HUES6 (cell line): ENCODE measurements around the gene ANGPTL7.

ENCODE experiments used
- H3K27ac ChIP-seq: 2 replicates; pipeline ENCODE4 v1.7.0; 2013; ENCODE audit warnings: low read depth, mild to moderate bottlenecking, low read length, inconsistent platforms
- H3K27me3 ChIP-seq: 2 replicates; pipeline ENCODE4 v1.6.1; 2013; ENCODE audit warnings: low read length; ENCODE audit not compliant: control insufficient read depth, insufficient read depth
- H3K36me3 ChIP-seq: 2 replicates; pipeline ENCODE4 v1.6.1; 2013; ENCODE audit warnings: low read length; ENCODE audit not compliant: control insufficient read depth, insufficient read depth
- H3K4me1 ChIP-seq: 2 replicates; pipeline ENCODE4 v1.6.1; 2013; ENCODE audit warnings: low read length; ENCODE audit not compliant: control insufficient read depth, insufficient read depth
- H3K4me3 ChIP-seq: 2 replicates; pipeline ENCODE4 v1.5.1; 2013; ENCODE audit warnings: low read depth, low read length
- H3K9ac ChIP-seq: one replicate; pipeline ENCODE4 v1.6.1; 2013; ENCODE audit warnings: mild to moderate bottlenecking, low read length
- H3K9me3 ChIP-seq: 2 replicates; pipeline ENCODE4 v1.6.1; 2013; ENCODE audit warnings: low read depth, low read length; ENCODE audit not compliant: control insufficient read depth, insufficient read depth

ANGPTL7 gene

DNA sequence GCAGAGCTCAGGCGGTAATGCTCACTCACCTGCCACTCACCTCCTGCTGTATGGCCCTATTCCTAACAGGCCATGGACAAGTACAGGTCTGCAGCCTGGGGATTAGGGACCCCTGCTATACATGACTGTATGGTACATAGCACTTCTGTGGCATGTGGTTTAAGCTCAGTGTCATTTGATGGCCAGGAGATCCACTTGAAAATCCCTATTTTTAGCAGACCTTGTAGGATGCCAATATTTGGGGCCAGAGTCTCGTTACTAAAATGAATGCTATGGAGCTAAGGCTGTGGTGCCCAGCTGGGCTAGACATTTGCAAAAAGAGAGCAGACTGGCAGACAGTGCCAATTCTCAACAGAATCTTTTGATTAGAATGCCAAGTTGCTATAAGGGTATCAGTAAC lies 1.7 kb upstream of the ANGPTL7 start:
- Histone ChIP-seq H3K36me3 (peaks cover 45% of the 10 kb centered on the region), H3K9ac (no peak overlapping the region), H3K27me3 (no peaks in the 10 kb centered on the region), H3K4me3 (no peak overlapping the region), H3K9me3 (no peaks in the 10 kb centered on the region), H3K4me1 (no peaks in the 10 kb centered on the region), H3K27ac (no peak overlapping the region)

GRCh38 chr1:11187931-11188330 lies 1.2 kb upstream of the ANGPTL7 start:
- Histone ChIP-seq H3K27ac (no peak overlapping the region), H3K36me3 (peaks cover 44% of the 10 kb centered on the region), H3K4me3 (no peak overlapping the region), H3K27me3 (no peaks in the 10 kb centered on the region), H3K4me1 (no peaks in the 10 kb centered on the region), H3K9ac (no peak overlapping the region), H3K9me3 (no peaks in the 10 kb centered on the region)

DNA sequence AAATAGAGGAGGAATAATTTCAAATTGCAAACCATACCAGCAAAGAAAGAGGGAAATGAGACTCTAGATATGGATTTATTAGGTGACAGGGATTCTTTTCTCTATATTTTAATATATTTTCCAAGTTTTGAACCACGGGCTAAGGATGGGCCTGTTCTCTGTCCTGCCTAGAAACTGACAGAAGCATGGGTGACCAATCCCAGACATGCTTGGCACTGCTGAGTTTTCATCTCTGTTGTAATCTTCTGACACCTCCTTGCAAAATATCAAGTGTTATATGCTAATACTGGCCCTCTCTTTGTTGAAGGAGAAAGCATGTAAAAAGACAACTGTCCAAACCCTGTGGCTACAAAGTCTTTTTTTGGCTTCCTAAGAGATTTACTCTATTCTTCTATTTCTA lies 774 bp upstream of the ANGPTL7 start:
- H3K9ac ChIP-seq, result no peak overlapping the region

DNA sequence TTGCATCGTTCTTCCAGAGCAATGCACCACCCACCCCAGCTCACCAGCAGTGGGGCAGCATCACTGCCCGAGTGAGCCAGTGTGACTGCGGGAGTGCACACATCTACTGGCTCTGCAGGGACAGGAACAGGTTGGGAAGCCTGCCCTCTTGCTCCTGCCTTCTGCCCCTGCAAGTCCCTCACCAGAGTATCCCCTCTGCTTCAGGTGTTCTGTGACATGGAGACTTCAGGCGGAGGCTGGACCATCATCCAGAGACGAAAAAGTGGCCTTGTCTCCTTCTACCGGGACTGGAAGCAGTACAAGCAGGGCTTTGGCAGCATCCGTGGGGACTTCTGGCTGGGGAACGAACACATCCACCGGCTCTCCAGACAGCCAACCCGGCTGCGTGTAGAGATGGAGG lies 4.2 kb downstream of the ANGPTL7 start:
- Histone ChIP-seq H3K36me3 (peaks cover 83% of the 10 kb centered on the region), H3K9ac (no peak overlapping the region), H3K4me1 (no peaks in the 10 kb centered on the region)

More for the DNA sequence above, 774 bp upstream of the ANGPTL7 start:
- no peak overlapping the region for H3K27ac ChIP-seq
- H3K27me3 ChIP-seq, result no peaks in the 10 kb centered on the region
- no peak overlapping the region for H3K4me3 ChIP-seq
- no peaks in the 10 kb centered on the region for H3K9me3 ChIP-seq
- H3K36me3 ChIP-seq, result peaks cover 47% of the 10 kb centered on the region
- H3K4me1 ChIP-seq, result no peaks in the 10 kb centered on the region

DNA sequence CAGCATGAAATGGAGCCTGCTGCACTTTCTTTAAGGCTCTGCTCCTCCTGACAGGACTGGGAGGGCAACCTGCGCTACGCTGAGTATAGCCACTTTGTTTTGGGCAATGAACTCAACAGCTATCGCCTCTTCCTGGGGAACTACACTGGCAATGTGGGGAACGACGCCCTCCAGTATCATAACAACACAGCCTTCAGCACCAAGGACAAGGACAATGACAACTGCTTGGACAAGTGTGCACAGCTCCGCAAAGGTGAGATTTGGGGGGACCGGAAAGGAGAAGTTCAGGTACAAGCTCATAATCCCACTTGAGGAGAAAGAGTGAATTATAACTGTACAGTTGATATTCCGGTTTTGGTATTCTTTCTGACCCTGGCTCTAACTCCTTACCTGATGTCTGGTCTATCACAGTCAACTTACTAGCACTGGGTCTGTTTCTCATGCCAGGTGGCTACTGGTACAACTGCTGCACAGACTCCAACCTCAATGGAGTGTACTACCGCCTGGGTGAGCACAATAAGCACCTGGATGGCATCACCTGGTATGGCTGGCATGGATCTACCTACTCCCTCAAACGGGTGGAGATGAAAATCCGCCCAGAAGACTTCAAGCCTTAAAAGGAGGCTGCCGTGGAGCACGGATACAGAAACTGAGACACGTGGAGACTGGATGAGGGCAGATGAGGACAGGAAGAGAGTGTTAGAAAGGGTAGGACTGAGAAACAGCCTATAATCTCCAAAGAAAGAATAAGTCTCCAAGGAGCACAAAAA lies 5.4 kb downstream of the ANGPTL7 start:
- Histone ChIP-seq H3K4me1 (no peaks in the 10 kb centered on the region), H3K36me3 (peaks cover 92% of the 10 kb centered on the region), H3K27me3 (no peaks in the 10 kb centered on the region), H3K9ac (no peak overlapping the region), H3K9me3 (no peaks in the 10 kb centered on the region), H3K27ac (no peak overlapping the region), H3K4me3 (no peak overlapping the region)

More for the DNA sequence above, 4.2 kb downstream of the ANGPTL7 start:
- no peak overlapping the region for H3K4me3 ChIP-seq
- no peaks in the 10 kb centered on the region for H3K9me3 ChIP-seq
- no peak overlapping the region for H3K27ac ChIP-seq
- H3K27me3 ChIP-seq, result no peaks in the 10 kb centered on the region

DNA sequence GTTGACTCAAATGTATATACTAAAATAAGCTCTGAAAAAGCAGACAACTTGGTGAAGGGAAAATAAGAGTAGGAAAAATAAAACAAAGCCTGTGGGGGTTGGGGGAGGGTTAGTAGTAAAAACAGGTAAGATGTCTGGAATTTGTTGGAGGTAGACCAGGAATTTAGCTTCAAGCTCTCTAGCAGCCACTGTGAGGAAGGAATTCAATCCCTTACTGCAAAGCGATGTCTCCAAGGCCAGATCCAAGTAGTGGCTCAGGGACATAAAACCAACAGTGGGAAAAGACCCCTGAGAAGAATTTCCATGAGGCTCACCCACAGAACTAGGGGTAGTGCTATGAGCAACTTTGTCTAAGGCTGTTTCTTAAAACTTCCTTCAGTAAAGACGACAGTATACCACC lies 7.8 kb downstream of the ANGPTL7 start:
- Histone ChIP-seq H3K9ac (no peak overlapping the region), H3K27ac (no peak overlapping the region), H3K4me1 (no peaks in the 10 kb centered on the region), H3K36me3 (peaks cover 83% of the 10 kb centered on the region), H3K4me3 (no peak overlapping the region), H3K9me3 (no peaks in the 10 kb centered on the region), H3K27me3 (no peaks in the 10 kb centered on the region)

GRCh38 chr1:11197359-11197758 lies 8.2 kb downstream of the ANGPTL7 start:
- H3K9me3 ChIP-seq, result no peaks in the 10 kb centered on the region
- H3K4me1 ChIP-seq, result no peaks in the 10 kb centered on the region
- no peak overlapping the region for H3K27ac ChIP-seq
- peaks cover 80% of the 10 kb centered on the region for H3K36me3 ChIP-seq
- no peak overlapping the region for H3K4me3 ChIP-seq
- H3K27me3 ChIP-seq, result no peaks in the 10 kb centered on the region
- no peak overlapping the region for H3K9ac ChIP-seq

DNA sequence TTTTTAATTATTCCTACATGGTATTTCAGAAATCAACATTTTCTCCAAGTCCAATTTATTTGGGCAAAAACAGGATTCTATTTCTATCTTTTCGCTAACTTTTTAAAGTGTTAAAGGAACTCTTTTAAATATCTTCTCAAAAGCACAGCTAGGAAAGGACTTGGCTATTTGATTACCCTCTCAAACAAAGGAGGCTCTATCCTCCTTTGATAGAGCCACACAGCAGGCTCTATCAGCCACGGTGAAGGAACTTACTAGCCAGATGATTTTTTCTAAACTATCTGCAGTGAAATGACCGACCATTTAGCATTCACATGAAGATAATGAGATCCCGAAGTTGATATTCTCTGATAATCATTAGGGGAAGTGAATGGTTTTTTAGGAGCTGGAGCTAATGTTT lies 9.1 kb downstream of the ANGPTL7 start:
- Histone ChIP-seq H3K9me3 (no peaks in the 10 kb centered on the region), H3K36me3 (peaks cover 78% of the 10 kb centered on the region)

DNA sequence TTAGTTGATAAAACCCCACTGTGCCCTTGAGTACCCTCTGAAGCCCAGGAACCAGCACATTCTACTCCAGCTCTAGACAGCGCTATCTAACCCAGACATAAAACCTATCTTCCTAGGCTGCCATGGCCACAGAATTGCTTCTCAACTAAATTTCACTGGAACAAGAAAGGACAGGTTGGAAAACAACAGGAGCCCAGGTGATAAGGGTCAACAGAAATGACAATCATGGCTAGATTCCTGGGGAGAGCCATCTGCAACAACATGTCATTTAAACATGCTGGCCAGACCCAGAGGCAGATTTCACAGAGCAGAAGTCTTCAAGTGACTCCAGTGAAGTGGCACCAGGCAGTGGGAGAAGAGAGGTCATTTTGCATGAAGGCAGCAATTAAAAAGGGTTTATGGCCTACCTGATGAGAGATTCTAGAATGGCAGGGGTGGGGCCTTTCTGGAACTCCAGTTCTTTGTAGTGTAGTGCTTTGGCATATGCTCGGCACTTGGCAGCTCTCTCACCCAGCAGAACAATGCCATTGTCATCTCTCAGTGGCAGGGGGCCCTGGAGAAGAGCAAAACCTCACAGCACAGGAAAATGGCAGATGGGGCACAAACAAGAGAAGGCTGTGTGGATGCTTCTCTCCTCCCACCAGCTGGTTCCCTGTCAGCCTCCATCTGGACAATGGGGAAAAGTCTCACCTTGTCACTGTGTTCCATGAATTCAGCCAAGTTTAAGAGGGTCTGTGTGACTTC lies 9.9 kb downstream of the ANGPTL7 start:
- H3K9ac ChIP-seq, result no peak overlapping the region
- peaks cover 78% of the 10 kb centered on the region for H3K36me3 ChIP-seq
- no peaks in the 10 kb centered on the region for H3K27me3 ChIP-seq
- no peaks in the 10 kb centered on the region for H3K9me3 ChIP-seq
- H3K4me3 ChIP-seq, result no peak overlapping the region
- no peaks in the 10 kb centered on the region for H3K4me1 ChIP-seq
- H3K27ac ChIP-seq, result no peak overlapping the region

More for the DNA sequence above, 9.1 kb downstream of the ANGPTL7 start:
- no peak overlapping the region for H3K27ac ChIP-seq
- no peaks in the 10 kb centered on the region for H3K27me3 ChIP-seq
- no peaks in the 10 kb centered on the region for H3K4me1 ChIP-seq
- H3K9ac ChIP-seq, result no peak overlapping the region
- H3K4me3 ChIP-seq, result no peak overlapping the region

- Histone ChIP-seq H3K4me1 (no peaks in the 10 kb centered on the region), H3K9ac (no peak overlapping the region), H3K27ac (no peak overlapping the region), H3K36me3 (peaks cover 76% of the 10 kb centered on the region), H3K4me3 (no peak overlapping the region), H3K9me3 (no peaks in the 10 kb centered on the region), H3K27me3 (no peaks in the 10 kb centered on the region)
Observed at GRCh38 chr1:11204396-11205190, 15.4 kb downstream of the ANGPTL7 start.
